Middle frontal gyrus (tissue), 1 donor: ENCODE measurements around the gene COL4A6.
"Not testable (repeated sequence)": the region's sequence is repeated elsewhere in the genome, so short reads cannot be mapped to it uniquely, and the experiment has no call there.

Experiments
- DNase-seq: peaks from one replicate; pipeline ENCODE4 v3.0.0-alpha.2; 2015; ENCODE audit warnings: low spot score; ENCODE audit errors: extremely low spot score

The COL4A6 gene

DNA sequence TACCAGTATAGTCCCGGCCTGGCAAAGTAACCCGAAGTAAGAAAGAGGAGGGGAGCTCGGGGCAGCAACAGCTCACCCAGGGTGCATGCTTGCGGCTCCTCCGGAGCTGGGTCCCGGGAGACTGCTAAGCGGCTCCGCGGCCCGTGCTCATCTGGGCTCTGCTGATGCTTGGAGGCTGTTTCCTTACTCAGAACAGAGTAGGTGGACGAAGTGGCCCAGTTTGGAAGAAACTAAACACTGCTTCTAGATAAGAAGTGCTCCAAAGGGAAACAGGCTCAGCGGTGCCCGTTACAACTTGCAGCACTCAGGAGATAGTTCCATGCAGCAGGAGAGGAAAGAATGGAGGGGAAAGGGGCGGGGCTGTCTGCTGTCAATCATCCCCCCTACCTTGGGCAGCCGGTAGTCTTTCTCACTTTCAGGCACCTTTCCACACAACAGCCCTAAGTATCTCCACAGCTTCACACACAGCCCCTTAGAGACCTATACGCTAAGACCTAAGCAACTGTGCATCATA is at the start of gene COL4A6:
TSS of gene COL4A6 (minus strand) at position 313 of the 514 bp plus-strand sequence. CDS start at position 87, 226 bp downstream.
- DNase-seq: no peak

DNA sequence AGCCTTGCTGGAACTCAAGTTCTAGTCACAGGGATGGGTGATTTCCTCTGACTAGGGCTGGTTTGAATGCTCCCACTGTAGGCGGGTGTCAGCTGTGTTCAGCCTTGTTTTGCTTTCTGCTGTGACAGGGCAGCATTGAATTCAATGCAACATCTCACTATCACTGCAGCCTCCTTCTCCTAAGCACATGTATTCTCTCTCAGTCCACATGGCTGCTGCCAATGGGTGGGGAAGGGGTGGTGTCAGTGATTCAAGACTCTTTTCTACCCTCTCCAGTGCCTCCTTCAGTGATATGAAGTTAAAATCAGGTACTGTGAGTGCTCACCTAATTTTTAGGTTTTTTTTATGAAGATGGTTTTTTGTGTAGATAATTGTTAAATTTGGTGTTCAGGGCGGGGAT is 47.7 kb upstream of the COL4A6 start:
- no peak for DNase-seq

DNA sequence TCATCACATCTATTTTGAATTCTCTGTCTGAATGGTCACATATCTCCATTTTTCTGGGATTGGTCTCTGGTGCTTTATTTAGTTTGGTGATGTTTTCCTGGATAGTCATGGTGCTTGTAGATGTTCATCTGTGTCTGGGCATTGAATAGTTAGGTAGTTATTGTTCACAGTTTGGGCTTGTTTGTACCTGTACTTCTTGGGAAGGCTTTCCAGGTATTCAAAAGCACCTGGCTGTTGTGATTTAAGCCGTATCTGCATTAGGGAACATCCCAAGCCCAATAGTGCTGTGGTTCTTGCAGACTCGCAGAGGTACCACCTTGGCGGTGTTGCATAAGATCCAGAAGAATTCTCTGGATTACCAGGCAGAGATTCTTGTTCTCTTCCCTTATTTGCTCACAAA is 46.0 kb upstream of the COL4A6 start:
- DNase-seq: no peak

DNA sequence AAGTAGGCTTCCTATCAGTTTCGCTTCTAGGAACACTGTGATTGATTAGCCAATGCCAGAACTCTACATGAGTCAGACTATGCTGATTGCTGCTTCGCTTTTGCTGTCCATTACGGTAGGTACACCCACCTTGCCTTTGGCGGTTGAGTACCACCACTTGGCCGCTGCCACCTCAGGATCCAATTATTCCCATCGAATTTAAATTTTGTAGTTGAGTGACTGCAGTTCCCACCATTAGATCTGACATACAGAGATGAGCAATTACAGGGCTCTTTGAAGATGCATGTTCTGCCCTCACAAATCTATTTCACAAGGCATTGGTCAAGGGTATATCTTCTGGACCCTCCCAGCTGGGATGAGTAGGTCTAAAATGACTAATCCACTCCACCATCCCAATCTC is 43.3 kb upstream of the COL4A6 start:
- not testable (repeated sequence) for DNase-seq

DNA sequence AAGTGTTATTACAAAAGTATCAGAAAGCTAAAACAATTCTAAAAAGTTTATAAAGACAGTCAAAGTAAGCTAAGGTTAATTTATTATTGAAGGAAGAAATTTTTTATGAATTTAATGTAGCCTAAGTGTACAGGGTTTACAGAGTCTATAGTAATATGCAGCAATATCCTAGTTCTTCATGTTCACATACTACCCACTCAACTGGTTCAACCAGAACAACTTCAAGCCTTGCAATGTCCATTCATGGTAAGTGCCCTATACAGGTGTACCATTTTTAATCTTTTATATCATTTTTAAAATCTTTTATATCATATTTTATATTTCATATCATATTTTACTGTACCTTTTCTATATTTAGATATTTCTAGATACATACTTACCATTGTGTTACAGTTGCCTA is 35.8 kb upstream of the COL4A6 start:
- DNase-seq: no peak

DNA sequence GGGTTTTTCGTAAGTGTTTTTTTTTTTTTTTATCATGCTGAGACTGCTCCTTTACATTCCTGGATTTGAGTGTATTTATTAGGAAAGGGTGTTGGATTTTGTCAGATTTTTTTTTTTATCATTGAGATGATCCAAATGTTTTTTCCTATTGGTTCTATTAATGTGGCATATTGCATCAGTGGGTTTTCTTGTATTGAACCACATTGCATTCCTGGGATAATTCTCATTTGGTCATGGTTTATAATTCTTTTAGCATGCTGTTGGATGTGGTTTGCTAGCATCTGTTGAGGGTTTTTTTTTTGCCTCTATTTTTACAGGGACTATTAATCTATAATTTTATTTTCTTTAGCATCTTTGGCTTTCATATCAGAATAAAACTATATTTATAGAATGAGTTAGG is 30.3 kb upstream of the COL4A6 start:
- DNase-seq: no peak

DNA sequence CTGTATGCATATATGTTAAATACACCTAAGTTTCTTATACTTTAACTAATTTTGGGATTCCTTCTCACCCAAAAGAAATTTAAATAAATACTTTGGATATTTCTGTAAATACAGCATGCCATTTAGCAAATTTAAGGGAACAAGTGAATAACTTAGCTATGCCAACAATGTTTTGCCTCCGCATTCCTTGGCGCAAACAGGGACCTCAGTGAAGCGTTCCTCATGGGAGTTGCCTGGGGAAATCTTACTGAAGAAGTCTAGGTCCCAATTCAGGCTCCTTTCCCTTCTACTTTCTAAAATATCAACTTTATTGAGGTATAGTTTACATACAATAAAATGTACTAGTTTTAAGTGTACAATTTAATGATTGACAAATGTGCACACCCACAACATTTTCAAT is 26.4 kb upstream of the COL4A6 start:
- DNase-seq: no peak

DNA sequence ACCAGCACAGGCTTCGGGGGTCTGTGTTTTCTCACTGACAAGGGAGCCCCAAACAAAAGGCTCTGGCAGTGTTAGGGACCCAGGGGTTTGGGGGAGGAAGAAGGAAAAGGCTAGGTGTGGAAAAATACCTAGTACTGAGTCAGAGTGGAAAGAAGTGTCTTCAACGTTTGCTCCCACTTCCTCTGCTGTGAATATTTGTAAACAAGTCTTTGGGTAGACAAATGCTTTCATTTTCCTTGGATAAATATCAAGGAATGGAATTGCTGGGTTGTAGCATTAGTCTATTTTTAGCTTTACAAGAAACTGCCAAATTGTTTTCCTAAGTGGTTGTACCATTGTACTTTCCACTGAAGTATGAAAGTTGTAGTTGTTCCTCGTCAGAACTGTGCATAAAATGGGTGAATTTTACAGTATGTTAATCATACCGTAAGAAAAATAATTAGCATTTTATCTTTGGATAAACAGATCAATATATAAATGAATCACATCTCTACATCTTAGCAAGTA is 18.8 kb upstream of the COL4A6 start:
- no peak for DNase-seq

DNA sequence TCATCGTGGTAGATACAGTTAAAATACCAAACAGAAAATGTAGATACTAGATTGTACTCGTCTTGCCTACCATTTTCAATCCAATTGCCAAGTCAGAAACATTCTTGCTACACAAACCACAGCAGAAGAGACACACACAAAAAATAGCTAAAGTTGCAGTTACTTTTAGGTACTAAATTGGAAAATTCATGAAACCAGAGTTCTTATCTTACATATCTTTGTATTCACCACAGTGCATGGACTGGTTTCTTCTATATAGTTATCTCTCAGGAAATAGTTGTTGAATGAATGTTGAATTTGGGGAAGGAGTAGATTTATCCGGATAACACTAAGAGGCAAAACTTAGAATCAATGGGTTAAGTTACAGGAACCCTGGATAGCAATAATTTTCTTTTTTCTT is 15.6 kb upstream of the COL4A6 start:
- DNase-seq: no peak

DNA sequence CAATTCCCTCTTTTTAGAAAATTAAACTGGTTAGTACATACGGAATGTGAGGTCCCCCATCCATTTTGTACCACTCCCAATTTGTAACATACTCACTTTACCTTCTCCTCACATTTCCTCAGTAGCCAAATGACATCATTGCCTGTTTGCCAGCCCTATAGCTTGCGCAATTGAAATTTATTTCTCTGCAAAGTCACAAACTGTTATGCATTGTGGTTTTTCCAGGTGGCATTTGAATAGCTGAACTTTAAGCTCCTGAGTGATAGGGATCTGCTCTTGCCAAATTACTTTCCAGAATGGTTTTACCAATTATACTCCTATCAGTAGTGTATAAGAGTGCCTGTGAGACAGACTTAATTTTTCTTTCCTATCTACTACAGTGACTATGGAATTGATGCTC is 9.1 kb upstream of the COL4A6 start:
- no peak for DNase-seq

DNA sequence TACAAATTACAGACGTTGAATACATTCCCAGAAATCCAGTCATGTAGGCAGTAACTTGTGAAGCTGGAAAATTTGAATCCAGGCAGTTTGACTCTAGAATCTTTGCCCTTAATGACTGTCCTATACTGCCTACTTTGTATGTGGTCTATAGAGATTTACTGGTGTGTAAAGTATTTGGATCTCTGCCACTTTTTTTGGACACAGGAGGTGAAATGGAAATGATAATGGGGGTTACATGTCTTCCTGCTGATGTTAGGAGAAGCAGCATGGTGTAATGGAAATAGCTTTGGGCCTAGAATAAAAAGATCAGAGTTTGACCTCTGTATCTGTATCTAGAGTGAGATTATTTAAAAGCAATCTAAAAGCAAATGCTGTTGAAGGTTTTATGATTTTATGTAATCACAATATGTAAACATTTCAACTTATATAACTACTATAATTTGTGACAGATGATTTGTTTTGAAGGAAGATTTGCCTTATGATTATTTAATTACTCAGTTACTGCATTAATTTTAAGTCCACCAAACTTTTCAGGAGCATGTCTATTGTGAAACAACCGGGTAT is 4.8 kb upstream of the COL4A6 start:
- no peak for DNase-seq

DNA sequence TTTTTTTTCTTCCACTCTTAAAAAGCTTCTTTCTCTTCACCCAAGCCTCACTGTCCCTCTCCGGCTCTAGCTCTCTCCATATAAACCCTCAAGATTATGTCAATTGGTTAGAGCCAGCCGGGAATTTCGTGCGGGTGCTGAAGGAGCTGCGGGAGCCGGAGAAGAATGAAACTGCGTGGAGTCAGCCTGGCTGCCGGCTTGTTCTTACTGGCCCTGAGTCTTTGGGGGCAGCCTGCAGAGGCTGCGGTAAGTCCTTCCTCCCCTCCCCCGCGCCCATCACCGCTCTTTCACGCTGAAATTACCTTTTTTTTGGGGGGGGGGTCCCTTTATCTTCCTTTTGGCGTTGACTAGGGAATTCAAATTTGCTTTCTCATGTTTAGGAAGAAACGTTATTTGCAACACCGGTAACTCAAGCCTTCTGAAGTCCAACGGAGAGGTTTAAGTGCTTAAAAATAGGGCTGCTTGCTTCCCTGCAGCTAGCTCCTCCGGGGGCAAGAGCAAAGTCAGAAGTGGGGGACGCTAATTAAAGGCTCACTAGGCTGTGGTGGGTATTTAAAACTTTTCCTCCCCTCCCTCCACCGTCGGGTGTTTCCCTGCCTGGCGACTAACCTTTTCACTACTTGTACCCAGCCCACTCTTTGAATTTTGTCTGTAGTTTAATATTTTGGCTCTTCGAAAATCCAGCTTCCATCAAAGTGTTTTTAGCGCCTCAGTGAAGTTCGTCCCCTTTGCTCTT is 1.9 kb upstream of the COL4A6 start:
- DNase-seq: no peak

DNA sequence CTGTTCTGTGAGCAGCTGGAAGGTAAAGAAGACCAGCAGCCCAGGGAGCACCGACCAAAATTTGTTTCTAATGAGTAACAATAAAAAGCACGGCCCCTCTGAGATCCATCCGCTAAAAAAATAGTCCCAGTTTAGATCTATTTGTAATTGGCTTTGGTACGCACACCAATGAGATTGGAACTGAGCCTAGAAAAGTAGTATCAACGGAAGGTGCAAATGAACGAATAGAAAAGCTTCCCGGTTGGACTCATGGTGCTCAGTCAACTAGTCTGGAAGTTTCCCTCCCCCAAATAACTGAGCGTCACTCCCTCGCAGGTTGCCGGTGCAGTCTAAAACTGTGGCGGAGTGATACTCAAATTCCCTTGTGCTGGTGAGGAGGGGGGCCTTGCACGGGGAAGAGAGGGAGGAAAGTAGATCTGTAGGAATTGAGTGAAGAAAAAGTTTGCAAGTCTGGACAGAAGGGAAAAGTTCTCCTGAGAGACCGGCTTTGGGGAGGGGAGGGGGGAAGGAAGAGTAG is 1.3 kb upstream of the COL4A6 start, which contains the start of gene COL4A5:
TSS of gene COL4A5 (plus strand) at position 413 of the 517 bp plus-strand sequence. CDS start 288 bp downstream, outside the sequence.
- DNase-seq: no peak

DNA sequence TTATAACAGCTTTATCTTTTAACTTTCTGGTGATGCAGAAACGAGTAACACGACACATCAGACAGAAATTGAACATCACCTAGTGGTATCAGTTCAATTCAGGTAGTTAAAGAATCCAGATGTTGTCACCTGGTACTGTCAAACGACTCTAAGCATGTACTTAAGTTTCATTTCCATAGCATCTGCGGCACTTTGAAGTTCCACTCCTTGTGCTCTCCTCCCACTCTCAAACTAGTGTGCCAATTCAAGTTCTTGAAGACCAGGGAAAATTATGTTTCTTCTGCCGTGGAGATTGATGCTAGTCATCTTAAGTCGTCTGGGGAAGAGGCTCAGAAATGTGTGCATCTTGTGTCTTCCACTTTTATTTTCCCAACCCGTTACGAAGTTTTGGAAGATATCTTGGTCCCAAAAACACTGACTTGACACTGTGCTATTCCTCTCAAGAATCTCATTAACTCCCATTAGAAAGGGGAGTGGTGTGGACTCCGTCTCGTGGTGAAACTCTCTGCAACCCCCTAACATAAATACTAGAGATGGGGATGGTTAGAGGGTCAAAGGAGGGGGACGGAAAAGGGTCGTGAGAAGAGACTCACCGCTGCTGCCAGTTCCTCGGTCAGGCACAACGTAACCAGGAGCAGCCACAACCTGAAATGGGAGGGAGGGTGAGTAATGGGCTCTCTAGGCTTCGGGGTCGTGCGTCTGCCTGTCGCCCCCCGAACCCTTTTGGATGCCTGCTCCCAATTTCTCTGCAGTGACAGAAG is 693 bp downstream of the COL4A6 start:
- no peak for DNase-seq

DNA sequence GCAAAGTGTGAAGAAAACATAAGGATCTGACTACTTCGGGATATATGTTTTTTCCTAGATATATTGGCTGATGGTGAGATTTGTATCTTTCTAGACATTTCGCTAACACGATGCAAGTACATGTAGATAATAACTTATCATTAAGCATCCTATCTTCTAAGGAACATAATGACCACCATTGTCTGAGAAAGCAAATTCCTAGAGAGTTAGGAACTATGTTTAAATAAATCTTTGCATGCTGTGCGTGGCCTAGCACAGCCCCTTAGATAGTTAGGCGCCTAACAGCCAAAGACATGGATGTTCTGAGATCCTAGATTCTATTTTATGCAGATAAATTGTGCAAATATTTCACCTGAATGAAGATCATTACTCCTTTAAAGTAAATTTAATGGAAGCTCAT is 3.0 kb downstream of the COL4A6 start:
- no peak for DNase-seq

DNA sequence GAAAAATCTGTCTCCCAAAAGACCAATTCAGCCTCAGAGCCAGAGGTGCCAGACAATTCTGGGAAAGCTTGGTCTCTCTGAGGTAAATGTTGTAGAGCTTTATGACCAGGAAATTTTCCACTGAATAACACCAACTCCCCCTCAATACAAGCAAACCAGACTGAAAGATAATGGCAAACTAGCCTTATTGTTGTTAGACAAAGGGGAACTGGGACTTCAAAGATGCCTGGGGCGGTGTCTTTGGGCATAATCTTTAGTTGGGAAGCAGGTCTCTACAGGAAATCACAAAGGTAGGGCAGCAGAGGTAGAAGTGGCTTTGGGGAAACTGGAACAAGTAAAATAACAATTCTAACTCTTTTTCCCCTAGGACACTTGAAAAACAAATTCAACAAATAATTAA is 12.0 kb downstream of the COL4A6 start:
- DNase-seq: no peak

DNA sequence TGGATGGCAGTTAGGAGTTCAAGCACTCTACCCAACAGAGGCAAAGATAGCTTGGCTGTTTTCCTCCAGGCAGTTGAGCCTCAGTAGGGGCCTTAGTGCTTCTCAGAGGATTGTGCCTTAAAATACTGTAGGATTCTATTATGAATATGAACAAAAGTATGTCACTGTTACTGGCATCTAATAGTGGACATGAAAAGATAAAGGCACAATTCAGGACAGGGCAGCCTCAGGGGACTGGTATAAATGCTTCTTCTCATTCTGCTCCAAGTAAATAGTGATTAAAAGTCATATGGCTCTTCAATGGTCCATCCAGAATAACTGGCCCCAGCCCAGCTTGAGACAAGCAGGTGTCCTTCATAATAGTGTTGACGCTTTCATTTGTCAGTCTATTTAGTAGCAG is 17.7 kb downstream of the COL4A6 start:
- no peak for DNase-seq

DNA sequence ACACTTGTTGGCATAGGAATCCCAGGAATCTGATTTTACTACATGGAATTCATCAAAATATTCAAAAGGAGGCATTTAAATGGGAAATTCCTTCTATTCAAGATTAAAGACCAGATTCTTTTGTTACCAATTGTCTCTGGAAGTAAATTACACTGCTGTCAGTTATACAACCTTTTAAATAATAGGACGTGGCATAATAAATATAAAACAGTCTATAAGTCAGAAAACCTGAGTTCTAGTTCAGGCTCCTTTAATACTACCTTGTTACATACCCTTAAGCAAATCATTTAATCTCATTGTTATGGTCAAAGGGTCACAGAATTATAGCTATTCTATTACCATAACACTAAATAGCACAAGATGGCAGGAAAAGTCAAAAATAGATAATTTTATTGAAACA is 18.8 kb downstream of the COL4A6 start:
- no peak for DNase-seq

DNA sequence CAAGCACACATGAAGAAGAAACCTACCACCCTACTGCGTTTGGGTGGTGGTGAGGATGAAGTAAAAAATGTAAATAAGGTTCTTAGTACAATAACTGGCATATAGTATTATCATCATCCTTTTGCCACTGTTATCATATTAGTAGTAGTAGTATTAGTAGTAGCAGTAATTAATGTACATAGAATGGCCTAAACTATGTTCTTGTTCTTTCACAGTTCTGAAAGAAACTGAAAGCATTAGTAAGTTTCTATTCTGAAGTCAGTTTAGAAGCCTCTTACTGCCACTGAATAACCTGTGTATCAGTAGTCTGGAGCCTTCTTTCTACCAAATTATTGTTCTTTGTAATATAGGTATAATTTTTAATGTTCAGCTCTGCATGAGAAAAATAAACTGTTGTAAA is 21.0 kb downstream of the COL4A6 start:
- DNase-seq: no peak

DNA sequence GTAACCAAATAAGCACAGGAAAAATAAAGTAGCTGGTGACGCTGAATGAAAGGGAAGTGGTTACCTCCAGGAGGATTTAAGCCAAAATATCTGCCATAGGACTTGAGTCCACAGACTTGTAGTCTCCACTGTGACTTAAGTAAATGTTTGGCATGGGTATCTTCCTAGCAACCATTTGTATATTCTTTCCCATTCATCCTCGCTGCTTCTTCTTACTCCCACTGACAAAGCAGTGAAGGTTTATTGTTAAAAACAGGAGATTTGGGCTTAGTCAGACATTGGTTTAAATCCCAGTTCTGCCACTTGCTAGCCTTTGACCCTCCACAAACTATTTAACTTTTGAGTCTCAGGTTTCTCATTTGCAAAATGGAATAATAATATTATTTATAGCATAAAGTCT is 22.3 kb downstream of the COL4A6 start:
- DNase-seq: no peak

DNA sequence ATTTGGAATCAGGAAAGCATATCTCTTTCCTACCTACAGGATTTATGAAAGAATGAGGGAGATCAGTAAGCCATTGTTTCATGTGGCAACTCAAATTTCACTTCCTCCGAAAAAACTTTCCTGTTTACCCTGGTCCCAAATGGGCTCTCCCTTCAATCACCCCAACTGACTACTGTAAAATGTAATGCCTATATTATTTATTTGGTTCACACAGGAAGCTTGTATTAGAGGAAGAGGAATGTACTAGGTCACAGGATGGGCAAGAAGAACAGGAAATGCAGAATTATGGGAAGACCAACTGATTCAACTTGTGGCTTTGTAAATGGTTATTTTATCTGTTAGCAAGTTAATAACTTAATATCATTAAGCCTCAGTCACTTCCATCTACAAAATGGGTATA is 23.1 kb downstream of the COL4A6 start:
- no peak for DNase-seq

DNA sequence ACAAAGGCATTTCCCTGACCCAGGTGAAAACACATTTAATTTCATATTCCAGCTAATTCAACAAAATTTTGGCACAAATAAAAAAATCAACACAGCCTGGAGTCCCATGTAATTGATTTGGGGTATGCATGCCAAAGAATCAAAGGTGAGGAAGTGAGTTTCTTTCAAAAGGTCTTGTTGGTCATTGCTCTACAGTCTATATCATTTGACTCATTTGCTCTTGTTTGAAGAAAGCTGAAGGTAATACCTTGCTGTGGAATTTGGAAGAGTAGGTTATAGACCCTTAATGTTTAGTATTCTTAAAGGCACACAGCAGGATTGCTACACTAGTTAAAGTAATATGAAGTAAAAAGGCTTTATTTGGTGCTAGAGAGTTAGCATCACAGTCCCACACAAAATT is 25.4 kb downstream of the COL4A6 start:
- no peak for DNase-seq
